GM10248 (cell line): ENCODE results near the gene CFAP299.

Experiments
- CTCF ChIA-PET: fragments of 300-600 bp; sonication (Branson Sonifier 250); formaldehyde crosslinking; extraction: SDS; loops from one replicate; lab custom pipeline; 2021; ENCODE audit warnings: antibody characterized with exemption; lab: Yijun Ruan, JAX
- POLR2A ChIA-PET: fragments of 350-650 bp; sonication (Branson Sonifier 250); formaldehyde crosslinking; extraction: SDS; loops from one replicate; lab custom pipeline; 2020; ENCODE audit warnings: antibody characterized with exemption; lab: Yijun Ruan, JAX
- DNase-seq: peaks from one replicate; pipeline ENCODE4 v3.0.0; 2012; ENCODE audit errors: extremely low spot score
- CTCF ChIP-seq: IDR thresholded peaks from 2 replicates; pipeline ENCODE4 v1.5.1; 2012; ENCODE audit warnings: mild to moderate bottlenecking, low read depth; ENCODE audit errors: extremely low read depth, missing control alignments, control extremely low read depth

The CFAP299 gene

GRCh38 chr4:80446664-80447063, 111.1 kb downstream of the CFAP299 start:
- ChIA-PET CTCF (no interaction called here), POLR2A (no interaction called here)
- no peak for TF ChIP-seq CTCF
- DNase-seq: no peak

- TF ChIP-seq CTCF: no peak
- POLR2A ChIA-PET: no interaction called here
- CTCF ChIA-PET: interaction anchor here (1.3 kb wide), 1 partner anchor 15 kb away, joined by 3 read pairs; no protein-coding TSS in a partner anchor
- DNase-seq: no peak
Observed at GRCh38 chr4:80447493-80447892, 112.0 kb downstream of the CFAP299 start.

GRCh38 chr4:80448056-80448455, 112.5 kb downstream of the CFAP299 start:
- no peak for TF ChIP-seq CTCF
- POLR2A ChIA-PET: no interaction called here
- no peak for DNase-seq
- CTCF ChIA-PET: interaction anchor here (1.3 kb wide), 1 partner anchor 15 kb away, joined by 3 read pairs; no protein-coding TSS in a partner anchor

- CTCF ChIA-PET: no interaction called here
- no peak for TF ChIP-seq CTCF
- POLR2A ChIA-PET: no interaction called here
- no peak for DNase-seq
Observed at GRCh38 chr4:80452055-80452454, 116.5 kb downstream of the CFAP299 start.

- no peak for TF ChIP-seq CTCF
- ChIA-PET CTCF (no interaction called here), POLR2A (no interaction called here)
- DNase-seq: no peak
Observed at GRCh38 chr4:80452768-80453167, 117.2 kb downstream of the CFAP299 start.

GRCh38 chr4:80454040-80454439, 118.5 kb downstream of the CFAP299 start:
- CTCF ChIA-PET: no interaction called here
- no peak for DNase-seq
- no peak for TF ChIP-seq CTCF
- POLR2A ChIA-PET: no interaction called here

- TF ChIP-seq CTCF: no peak
- POLR2A ChIA-PET: no interaction called here
- CTCF ChIA-PET: no interaction called here
- no peak for DNase-seq
Observed at GRCh38 chr4:80454556-80454955, 119.0 kb downstream of the CFAP299 start.
